GM21423 (cell line): Measurements from ENCODE around the gene CD74.

Experiments
- ATAC-seq: cut with Tn5 transposase; IDR thresholded peaks from one replicate; pipeline ENCODE4 v1.9.1; 2021; ENCODE audit warnings: mild to moderate bottlenecking, moderate library complexity; ENCODE audit not compliant: unreplicated experiment

Gene CD74

GRCh38 chr5:150364004-150364403 lies 48.7 kb downstream of the CD74 start:
- ATAC-seq = no peak

DNA sequence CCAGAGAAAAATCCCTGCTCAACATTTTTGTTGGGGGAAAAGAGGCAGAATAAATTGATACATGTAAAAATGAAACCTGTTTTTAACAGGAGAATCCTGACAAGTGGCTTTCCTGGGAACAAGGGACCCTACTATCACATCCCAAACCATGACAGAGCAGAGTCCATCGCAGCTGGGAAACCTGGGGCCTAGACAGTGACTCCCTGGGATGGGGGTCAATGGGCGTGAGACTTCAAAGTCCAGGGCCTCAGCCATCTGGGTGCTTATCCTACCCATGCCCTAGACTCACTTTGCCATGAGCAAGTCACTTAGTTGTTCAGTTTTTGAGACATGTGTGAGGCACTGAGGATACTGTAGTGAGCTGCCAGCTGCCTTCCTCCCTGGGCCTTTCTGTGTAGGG lies 49.5 kb downstream of the CD74 start:
- ATAC-seq = no peak

DNA sequence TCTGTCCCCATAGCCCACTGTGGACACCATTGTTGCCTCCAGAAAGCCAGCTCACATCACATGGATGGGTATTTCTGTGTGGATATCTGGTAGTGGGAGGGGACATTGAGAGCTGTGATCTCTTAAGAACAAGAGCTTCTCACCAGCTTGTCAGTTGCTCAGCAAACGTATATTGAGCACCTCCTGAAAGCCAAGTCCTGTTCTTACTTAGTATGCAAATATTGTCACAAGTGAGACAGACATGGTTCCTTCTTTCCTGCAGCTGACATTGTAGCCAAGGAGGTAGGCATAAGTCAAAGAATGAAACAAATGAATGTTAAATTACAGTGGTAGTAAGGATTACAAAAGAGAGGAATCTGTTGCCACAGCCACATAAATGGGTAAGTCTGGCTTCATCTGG lies 51.4 kb downstream of the CD74 start:
- no peak for ATAC-seq

DNA sequence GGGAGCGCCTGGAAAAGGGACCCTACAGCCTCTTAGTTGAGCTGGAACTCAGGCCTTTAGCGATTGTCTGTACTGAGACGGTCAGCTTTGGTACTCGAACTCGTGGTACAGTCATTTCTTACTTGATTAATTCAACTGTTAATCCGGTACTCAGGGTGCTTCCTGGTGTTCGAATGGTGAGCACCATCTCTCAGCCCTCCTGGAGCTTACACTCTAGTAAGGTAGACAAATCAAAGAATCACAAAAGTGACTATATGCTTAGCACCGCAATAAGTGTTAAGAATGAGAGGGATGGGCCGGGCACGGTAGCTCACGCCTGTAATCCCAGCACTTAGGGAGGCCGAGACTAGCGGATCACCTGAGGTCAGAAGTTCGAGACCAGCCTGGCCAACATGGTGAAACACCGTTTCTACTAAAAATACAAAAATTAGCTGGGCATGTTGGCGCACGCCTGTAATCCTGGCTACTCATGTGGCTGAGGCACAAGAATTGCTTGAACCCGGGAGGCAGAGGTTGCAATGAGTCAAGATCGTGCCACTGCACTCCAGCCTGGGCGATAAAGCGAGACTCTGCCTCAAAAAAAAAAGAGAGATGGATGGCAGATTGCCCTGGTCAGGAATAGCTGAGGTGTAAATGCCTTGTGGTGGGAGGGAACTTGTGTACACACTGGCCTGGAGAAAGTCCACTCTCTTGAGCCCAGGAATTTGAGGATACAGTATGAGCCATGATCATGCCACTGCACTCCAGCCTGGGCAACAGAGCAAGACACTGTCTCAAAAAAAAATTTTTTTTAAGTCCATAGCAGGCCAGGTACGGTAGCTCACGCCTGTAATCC lies 54.2 kb downstream of the CD74 start:
- no peak for ATAC-seq

- ATAC-seq = peak; percentile 96
Observed at GRCh38 chr5:150357326-150358260, 55.1 kb downstream of the CD74 start, which contains the start of gene TCOF1. TSS of gene TCOF1 (plus strand) at chr5:150357697. CDS start at chr5:150357747, 50 bp downstream.

- ATAC-seq = no peak
Observed at GRCh38 chr5:150356575-150357294, 56.0 kb downstream of the CD74 start.

GRCh38 chr5:150355791-150356190 lies 56.9 kb downstream of the CD74 start:
- no peak for ATAC-seq

DNA sequence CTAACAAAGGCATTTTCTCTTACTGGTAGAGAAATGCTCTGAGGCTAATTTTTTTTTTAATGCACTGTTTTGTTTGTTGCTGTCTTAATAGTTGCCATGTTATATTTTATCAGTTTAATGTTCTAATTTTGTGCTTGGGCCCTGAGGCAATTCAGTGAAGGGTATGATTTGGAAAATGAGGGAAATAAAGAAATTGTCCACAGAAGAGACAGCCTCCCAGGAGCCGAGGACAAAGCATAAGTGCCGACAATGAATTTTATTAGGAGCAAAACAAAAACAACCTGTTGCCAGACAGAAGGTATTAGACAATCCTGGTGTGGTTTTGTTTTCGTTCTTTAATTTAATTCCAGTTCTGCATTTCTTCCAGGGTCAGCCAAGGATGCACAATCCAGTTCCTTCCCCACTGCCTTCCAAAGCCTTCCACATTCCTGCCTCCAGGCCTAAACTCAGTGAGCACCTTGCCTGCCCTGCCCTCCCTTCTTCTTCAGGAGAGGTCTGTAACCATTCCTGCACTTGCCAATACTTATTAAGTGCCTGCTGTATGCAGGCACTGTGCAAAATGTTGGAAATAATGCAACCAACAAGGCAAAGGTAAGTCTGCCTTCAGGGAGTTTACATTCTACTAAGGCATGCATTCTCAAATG lies 59.6 kb downstream of the CD74 start:
- ATAC-seq = no peak

GRCh38 chr5:150352244-150353031 lies 60.3 kb downstream of the CD74 start:
- no peak for ATAC-seq
